GM19324 (cell line): ENCODE measurements around the gene CLRN2.
"Not testable (repeated sequence)": the region's sequence is repeated elsewhere in the genome, so short reads cannot be mapped to it uniquely, and the experiment has no call there.

Source experiments
- ATAC-seq: cut with Tn5 transposase; IDR thresholded peaks from one replicate; pipeline ENCODE4 v1.9.1; 2021; ENCODE audit warnings: mild to moderate bottlenecking, moderate library complexity; ENCODE audit not compliant: unreplicated experiment, low FRiP score

Gene CLRN2

GRCh38 chr4:17544205-17544604 lies 29.2 kb downstream of the CLRN2 start:
- no peak for ATAC-seq

- no peak for ATAC-seq
Observed at GRCh38 chr4:17544831-17545234, 29.9 kb downstream of the CLRN2 start.

DNA sequence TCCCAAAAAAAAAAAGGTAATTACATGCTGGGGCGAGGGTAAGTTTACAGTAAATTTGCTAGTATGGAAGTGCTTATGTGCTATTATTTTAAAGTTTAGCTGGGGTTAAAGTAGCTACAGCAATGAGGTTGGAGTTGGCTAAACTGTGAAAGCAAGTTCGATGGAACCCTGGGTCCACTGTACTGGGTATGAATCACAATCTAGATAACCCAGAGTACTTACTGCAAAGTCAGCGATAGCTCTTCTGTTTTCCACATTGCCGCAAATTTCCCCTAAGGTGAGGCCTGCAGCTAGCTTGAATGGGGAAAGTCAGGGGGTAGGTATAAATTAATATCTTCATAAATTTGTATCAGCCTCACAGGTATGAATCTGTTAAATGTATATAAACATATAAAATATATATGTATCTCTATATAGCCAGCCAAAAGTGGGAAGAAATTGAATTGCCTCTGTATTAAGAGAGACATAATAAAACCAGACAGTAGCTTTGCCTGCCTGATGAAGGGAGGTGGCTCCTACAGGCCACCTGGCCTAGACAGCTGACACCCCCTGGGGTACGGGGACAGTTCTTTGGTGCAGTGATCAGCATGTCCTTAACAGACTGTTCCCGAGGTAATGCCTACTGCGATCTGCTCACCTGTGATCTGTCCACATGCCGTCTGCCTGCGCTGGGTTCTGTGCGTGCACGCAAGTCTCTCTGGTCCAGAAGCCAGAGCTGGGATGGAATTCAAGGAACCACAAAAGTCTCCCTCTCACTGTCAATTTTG lies 30.6 kb downstream of the CLRN2 start:
- ATAC-seq = no peak

- no peak for ATAC-seq
Observed at GRCh38 chr4:17546222-17546621, 31.3 kb downstream of the CLRN2 start.

- no peak for ATAC-seq
Observed at GRCh38 chr4:17546678-17547077, 31.7 kb downstream of the CLRN2 start.

DNA sequence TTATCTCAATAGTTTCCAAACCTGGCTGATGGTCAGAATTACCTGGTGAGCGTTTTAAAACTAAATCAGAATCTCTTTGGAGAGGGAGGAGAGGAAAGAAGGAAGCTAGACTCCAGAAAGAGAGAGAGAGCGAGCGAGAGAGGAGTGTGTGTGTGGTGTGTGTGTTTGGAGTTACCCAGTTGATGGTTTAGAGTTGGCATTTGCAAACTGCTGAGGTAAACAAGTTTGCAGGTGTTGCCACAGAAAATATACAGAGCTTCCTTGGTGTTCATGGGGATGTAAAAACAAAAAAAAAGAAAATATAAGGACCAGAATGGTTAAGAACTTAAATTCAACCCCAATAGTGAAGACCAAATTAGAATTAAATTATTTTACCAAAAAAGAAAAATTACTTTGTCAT lies 35.6 kb downstream of the CLRN2 start:
- ATAC-seq = no peak

DNA sequence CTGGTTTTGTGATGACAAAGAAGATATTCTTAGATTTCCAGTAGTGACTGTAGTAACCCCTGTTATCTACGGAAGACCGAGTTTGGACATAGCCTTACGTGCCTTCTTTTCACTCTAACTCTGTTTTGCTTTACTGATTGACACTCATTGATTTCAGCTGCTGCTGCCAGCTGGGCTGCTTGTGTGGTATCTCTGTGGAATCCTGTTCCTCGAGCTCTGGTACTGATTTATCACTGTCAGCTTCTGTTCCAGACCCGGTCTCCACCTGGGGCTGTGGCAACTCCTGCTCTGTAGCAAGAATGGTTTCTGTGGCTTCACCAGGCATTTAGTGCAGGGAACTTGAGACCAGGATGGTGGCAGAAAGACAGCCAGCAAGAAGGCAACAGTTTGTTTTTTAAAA lies 37.5 kb downstream of the CLRN2 start:
- ATAC-seq = no peak

- no peak for ATAC-seq
Observed at GRCh38 chr4:17554568-17554967, 39.6 kb downstream of the CLRN2 start.

- ATAC-seq = no peak
Observed at GRCh38 chr4:17556498-17556897, 41.5 kb downstream of the CLRN2 start.

DNA sequence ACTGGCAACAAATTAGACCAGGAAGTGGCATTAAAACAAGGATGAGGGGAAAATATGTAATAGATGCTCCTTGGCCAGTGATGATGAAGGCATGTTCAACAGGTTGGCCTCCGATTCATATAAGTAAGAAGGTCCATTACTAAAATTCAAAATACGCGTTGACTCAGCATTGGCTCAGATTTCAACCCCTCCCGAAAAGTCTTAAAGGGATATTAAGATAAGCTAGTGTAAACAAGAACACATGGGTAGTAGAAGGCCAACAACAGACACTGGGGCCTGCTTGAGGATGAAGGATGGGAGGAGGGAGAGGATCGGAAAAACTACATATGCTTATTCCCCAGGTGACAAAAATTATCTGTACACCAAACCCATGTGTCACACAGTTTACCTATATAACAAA lies 42.9 kb downstream of the CLRN2 start:
- no peak for ATAC-seq

- ATAC-seq = no peak
Observed at GRCh38 chr4:17558941-17559708, 44.2 kb downstream of the CLRN2 start.

- no peak for ATAC-seq
Observed at GRCh38 chr4:17559709-17560048, 44.7 kb downstream of the CLRN2 start.

GRCh38 chr4:17560065-17560673 lies 45.2 kb downstream of the CLRN2 start:
- no peak for ATAC-seq

DNA sequence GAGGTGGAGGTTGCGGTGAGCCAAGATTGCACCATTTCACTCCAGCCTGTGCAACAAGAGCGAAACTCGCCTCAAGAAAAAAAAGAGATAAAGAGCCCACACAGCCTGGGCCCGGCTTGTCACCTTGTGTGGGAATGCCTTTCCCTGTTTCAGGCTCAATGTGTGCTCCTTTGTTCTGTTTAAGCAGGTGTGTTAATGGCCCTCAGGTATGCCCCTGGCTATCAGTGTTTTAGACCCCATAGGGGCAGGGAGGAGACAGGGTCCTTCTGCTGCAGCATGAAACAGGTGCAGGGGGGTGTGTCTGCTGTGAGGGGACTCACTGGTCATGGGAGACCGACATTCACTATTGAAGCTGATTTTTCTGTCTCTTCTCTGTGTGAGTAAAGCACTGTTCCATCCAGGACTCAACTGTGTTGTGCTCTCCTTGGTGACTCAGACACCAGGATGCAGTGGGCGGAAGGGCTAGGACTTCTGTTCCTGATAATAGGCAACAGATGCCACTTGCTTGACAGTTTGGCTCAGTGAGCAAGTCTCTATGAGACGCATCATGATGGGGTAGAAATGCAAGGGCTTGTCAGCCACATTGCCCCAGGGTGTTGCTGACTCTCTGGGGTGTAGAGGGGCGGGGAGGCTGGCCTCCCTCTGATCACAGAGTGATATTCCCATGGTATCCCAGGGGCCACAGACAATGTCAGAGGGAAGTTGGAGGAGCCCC lies 46.4 kb downstream of the CLRN2 start:
- ATAC-seq = no peak

- no peak for ATAC-seq
Observed at GRCh38 chr4:17562157-17562556, 47.2 kb downstream of the CLRN2 start.

- no peak for ATAC-seq
Observed at GRCh38 chr4:17565846-17566245, 50.9 kb downstream of the CLRN2 start.

DNA sequence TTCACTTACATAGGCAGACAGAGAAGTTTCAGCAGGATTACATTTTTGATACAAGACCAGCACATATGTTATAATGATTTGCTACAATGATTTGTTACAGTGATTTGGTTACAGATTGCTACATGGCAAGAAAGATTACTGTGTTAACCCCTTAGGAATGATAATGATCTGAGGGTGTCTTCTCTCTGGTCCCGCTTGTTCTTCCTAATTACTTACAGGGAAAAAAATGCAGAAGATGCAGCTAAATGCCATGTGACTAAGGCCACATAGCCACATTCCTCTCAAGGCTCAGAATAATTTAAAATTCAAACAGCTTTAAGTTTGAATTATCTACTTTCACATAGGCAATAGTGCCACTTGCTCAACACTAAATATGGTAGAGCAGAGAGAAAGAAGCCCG lies 52.3 kb downstream of the CLRN2 start:
- no peak for ATAC-seq

DNA sequence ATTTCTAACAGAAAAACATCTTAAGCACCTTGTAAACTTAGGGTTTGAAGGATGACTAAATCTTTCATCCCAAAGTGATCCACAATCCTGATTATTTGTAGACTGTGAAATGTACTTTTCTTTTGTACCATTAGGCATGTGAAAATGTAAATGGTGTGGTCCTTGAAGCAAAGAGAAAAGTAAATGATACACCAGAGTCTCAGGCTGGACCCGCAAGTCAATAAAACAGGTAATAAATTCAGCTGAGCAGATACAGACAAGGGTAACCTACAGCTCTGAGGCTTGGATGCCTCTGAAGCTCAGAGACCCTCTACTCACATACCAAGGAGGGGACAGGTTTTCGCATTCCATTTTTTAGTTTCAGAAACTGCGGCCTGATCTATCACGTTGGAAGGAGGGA lies 59.2 kb downstream of the CLRN2 start:
- no peak for ATAC-seq

GRCh38 chr4:17575177-17575576 lies 60.2 kb downstream of the CLRN2 start:
- ATAC-seq = not testable (repeated sequence)
